ENCODE data around the gene PLEKHM3. TPM values are rescaled to one million over a fixed set of nuclear protein-coding genes. Genes with fewer than 3 reads are reported as not detected.
A peak's percentile ranks its signal among the peaks of the same experiment; 100 is the strongest.

PLEKHM3 gene
- total RNA-seq, 1 donor from 2014 or later = 20.9 TPM

GRCh38 chr2:207836521-207837133 is 188.7 kb downstream of the PLEKHM3 start:
- no peak overlapping the region for H3K27ac ChIP-seq (ENCODE audit: low read depth, low read length)
- H3K9me3 ChIP-seq (ENCODE audit: control insufficient read depth in 3 of 3, low read length in 3 of 3) = no peaks in the 10 kb centered on the region
- H3K4me3 ChIP-seq (ENCODE audit: low read length in 3 of 3) = no peak overlapping the region

DNA sequence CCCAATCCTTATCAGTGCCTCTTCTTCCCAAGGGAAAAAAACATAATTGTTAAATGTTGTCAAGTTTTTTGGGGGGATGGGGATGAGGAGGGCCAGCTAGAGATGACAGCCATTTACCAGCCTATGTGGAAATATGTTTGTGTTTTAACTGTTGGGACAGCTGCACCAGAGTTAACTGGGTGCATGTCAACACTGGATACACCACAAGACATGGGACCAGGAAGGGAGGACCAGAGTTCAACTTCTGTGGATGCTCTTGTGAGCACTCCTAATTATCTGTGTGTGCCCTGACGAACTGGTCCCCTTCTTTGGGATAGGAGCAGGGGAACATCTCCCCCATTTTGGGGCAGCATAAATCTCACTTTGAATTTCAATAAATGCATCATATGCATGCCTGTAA is 189.5 kb downstream of the PLEKHM3 start:
- Histone ChIP-seq H3K4me3 (ENCODE audit: low read length in 3 of 3) (no peak overlapping the region), H3K4me1 (ENCODE audit: control insufficient read depth in 3 of 3, insufficient read depth in 3 of 3, low read length in 3 of 3) (peaks cover 0 to 12% (median 9%) of the 10 kb centered on the region in 3 donors), H3K9me3 (ENCODE audit: control insufficient read depth in 3 of 3, low read length in 3 of 3) (no peaks in the 10 kb centered on the region), H3K9ac (ENCODE audit: low read depth in 1 of 3, low read length in 3 of 3) (no peak overlapping the region), H3K27ac (ENCODE audit: low read depth, low read length) (no peak overlapping the region), H3K27me3 (ENCODE audit: control insufficient read depth in 3 of 3, insufficient read depth in 3 of 3, low read length in 3 of 3) (no peaks in the 10 kb centered on the region), H3K36me3 (ENCODE audit: control insufficient read depth in 3 of 3, insufficient read depth in 3 of 3, low read length in 3 of 3) (no peaks in the 10 kb centered on the region)

More at GRCh38 chr2:207836521-207837133, 188.7 kb downstream of the PLEKHM3 start:
- Histone ChIP-seq H3K27me3 (ENCODE audit: control insufficient read depth in 3 of 3, insufficient read depth in 3 of 3, low read length in 3 of 3) (no peaks in the 10 kb centered on the region), H3K4me1 (ENCODE audit: control insufficient read depth in 3 of 3, insufficient read depth in 3 of 3, low read length in 3 of 3) (peaks cover 0 to 12% (median 9%) of the 10 kb centered on the region in 3 donors), H3K9ac (ENCODE audit: low read depth in 1 of 3, low read length in 3 of 3) (peak overlapping the region in 2 of 3 donors; percentile 15 to 25), H3K36me3 (ENCODE audit: control insufficient read depth in 3 of 3, insufficient read depth in 3 of 3, low read length in 3 of 3) (no peaks in the 10 kb centered on the region)

DNA sequence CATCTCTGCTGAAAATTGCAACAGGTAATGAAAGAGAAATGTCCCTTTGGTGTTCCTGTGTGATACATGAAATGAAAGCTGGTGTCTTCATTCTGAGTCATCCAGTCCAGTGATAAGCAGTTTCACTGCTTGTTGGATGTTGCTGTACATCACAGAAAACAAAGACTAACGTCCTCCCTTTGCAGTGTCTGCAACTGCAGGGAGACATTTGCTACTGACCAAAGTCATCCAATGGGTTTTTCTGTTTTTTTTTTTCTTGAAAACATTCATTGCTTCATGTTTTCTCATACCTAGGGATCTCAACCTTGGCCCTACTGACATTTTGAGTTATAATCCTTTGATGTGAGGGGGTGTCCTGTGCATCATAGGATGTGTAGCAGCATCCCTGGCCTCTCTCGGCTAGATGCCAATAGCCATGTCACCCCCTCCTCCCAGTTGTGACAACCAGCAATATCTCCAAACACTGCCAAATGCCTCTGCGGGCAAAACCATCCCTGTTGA is 192.0 kb downstream of the PLEKHM3 start:
- Histone ChIP-seq H3K9me3 (ENCODE audit: control insufficient read depth in 3 of 3, low read length in 3 of 3) (no peaks in the 10 kb centered on the region), H3K27me3 (ENCODE audit: control insufficient read depth in 3 of 3, insufficient read depth in 3 of 3, low read length in 3 of 3) (no peaks in the 10 kb centered on the region), H3K36me3 (ENCODE audit: control insufficient read depth in 3 of 3, insufficient read depth in 3 of 3, low read length in 3 of 3) (no peaks in the 10 kb centered on the region), H3K4me3 (ENCODE audit: low read length in 3 of 3) (no peak overlapping the region), H3K4me1 (ENCODE audit: control insufficient read depth in 3 of 3, insufficient read depth in 3 of 3, low read length in 3 of 3) (peaks cover 0 to 12% (median 9%) of the 10 kb centered on the region in 3 donors), H3K9ac (ENCODE audit: low read depth in 1 of 3, low read length in 3 of 3) (no peak overlapping the region), H3K27ac (ENCODE audit: low read depth, low read length) (no peak overlapping the region)

DNA sequence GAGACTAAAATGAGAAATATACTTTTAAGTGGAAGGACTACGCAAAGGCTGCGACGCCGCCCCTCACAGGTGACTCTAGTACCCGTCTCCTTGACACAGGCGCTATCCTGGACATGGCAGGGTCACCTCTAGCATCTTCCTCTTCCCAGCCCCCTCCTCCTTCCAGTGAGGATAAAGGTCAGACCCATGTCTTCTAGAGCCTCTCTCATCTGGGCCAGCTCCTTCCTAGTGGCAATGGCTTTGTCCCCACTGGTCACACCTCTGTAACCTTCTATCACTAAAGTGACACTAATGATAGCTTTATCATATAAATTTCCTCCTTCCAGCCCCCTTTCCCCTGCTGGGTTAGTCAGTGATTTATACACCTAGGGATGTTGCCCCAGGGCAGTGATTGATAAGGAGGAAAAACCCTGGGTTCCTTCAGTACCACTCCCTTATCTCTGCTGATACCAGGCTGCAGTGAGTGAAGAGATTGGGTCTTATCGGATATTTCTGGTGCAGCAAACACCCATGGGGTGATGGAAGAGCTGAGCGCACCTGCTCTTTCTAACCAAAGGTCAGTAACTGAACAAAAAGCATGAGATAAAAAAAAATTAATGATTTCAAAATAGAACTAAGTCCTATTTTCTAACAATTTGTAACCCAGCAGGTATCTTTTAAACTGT is 193.6 kb downstream of the PLEKHM3 start:
- no peaks in the 10 kb centered on the region for H3K27me3 ChIP-seq (ENCODE audit: control insufficient read depth in 3 of 3, insufficient read depth in 3 of 3, low read length in 3 of 3)
- H3K36me3 ChIP-seq (ENCODE audit: control insufficient read depth in 3 of 3, insufficient read depth in 3 of 3, low read length in 3 of 3) = peaks cover 2 to 9% (median 7%) of the 10 kb centered on the region in 3 donors
- no peak overlapping the region for H3K9ac ChIP-seq (ENCODE audit: low read depth in 1 of 3, low read length in 3 of 3)
- H3K9me3 ChIP-seq (ENCODE audit: control insufficient read depth in 3 of 3, low read length in 3 of 3) = no peaks in the 10 kb centered on the region
- H3K4me3 ChIP-seq (ENCODE audit: low read length in 3 of 3) = no peak overlapping the region
- peaks cover 0 to 8% (median 5%) of the 10 kb centered on the region in 3 donors for H3K4me1 ChIP-seq (ENCODE audit: control insufficient read depth in 3 of 3, insufficient read depth in 3 of 3, low read length in 3 of 3)
- no peak overlapping the region for H3K27ac ChIP-seq (ENCODE audit: low read depth, low read length)

DNA sequence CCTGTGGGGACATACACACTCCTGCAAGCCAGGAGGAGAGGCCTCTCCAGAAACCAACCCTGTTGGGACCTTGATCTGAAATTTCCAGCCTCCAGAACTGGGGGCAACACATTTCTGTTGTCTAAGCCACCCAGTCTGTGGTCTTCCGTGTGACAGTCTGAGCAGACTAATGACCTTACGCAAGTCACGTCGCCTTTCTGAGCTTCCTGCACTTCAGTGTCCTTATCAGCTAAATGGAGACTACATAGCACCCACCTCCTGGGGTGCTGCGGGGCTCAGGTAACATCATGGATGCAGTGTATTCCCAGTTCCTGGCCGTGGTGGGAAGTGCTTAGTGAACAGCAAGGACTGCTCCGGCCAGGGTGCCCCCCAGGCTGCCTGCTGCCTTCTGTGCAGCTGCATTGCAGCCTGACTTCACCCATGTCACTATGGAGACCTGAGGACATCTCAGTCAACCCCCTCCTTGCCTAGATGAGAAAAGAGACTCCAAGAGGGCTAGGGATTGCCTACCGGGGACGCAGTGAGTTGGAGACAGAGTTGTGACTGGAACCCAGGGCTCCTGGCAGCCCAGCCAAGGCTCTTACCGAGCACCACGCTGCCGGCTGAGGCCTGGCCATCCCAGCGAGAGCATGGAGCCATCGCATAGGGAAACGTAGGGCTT is 194.4 kb downstream of the PLEKHM3 start:
- H3K27me3 ChIP-seq (ENCODE audit: control insufficient read depth in 3 of 3, insufficient read depth in 3 of 3, low read length in 3 of 3) = no peaks in the 10 kb centered on the region
- no peak overlapping the region for H3K9ac ChIP-seq (ENCODE audit: low read depth in 1 of 3, low read length in 3 of 3)
- H3K27ac ChIP-seq (ENCODE audit: low read depth, low read length) = no peak overlapping the region
- no peaks in the 10 kb centered on the region for H3K9me3 ChIP-seq (ENCODE audit: control insufficient read depth in 3 of 3, low read length in 3 of 3)
- peaks cover under 1 to 2% (median 2%) of the 10 kb centered on the region in 3 donors for H3K4me1 ChIP-seq (ENCODE audit: control insufficient read depth in 3 of 3, insufficient read depth in 3 of 3, low read length in 3 of 3)
- H3K4me3 ChIP-seq (ENCODE audit: low read length in 3 of 3) = no peak overlapping the region
- peaks cover 2 to 9% (median 7%) of the 10 kb centered on the region in 3 donors for H3K36me3 ChIP-seq (ENCODE audit: control insufficient read depth in 3 of 3, insufficient read depth in 3 of 3, low read length in 3 of 3)

DNA sequence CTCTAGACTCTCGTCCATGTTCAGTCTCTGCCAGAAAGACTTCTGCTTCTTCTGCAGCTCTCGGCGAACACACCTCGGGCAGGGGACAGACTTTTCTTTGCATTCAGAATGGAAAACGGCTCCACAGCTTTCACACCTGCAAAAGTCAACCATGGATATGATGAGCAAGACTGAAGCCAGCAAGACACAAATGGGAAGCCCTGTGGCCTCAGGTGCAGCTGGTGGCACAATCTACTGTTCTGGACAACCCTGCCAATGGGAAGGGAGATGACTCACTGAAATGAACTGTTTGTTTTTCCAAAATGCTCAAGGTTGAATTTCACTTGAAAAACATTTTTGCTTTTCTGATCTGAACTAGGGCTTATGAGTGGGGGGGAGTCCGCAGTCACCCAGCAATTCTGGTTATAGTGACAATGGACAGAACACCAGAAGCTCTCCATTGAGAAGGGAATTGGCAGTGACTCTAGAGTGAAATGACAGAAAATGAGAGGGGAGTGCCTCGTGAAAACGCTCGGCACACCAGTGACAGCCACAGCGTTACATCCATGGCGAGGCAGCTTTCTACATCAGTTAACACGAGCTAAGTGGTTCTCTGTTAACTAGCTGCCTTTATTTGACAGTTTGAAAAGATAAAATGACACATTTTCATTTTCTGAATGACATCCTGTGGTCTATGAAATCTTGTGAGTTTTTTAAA is 196.8 kb downstream of the PLEKHM3 start:
- H3K9me3 ChIP-seq (ENCODE audit: control insufficient read depth in 3 of 3, low read length in 3 of 3) = no peaks in the 10 kb centered on the region
- H3K4me1 ChIP-seq (ENCODE audit: control insufficient read depth in 3 of 3, insufficient read depth in 3 of 3, low read length in 3 of 3) = peaks cover 13 to 18% (median 15%) of the 10 kb centered on the region in 3 donors
- H3K27me3 ChIP-seq (ENCODE audit: control insufficient read depth in 3 of 3, insufficient read depth in 3 of 3, low read length in 3 of 3) = no peaks in the 10 kb centered on the region
- H3K36me3 ChIP-seq (ENCODE audit: control insufficient read depth in 3 of 3, insufficient read depth in 3 of 3, low read length in 3 of 3) = peaks cover 2 to 9% (median 7%) of the 10 kb centered on the region in 3 donors
- H3K4me3 ChIP-seq (ENCODE audit: low read length in 3 of 3) = no peak overlapping the region
- H3K27ac ChIP-seq (ENCODE audit: low read depth, low read length) = no peak overlapping the region
- H3K9ac ChIP-seq (ENCODE audit: low read depth in 1 of 3, low read length in 3 of 3) = no peak overlapping the region

GRCh38 chr2:207825978-207826377 is 199.3 kb downstream of the PLEKHM3 start:
- Histone ChIP-seq H3K27me3 (ENCODE audit: control insufficient read depth in 3 of 3, insufficient read depth in 3 of 3, low read length in 3 of 3) (no peaks in the 10 kb centered on the region), H3K9me3 (ENCODE audit: control insufficient read depth in 3 of 3, low read length in 3 of 3) (no peaks in the 10 kb centered on the region), H3K4me3 (ENCODE audit: low read length in 3 of 3) (no peak overlapping the region), H3K9ac (ENCODE audit: low read depth in 1 of 3, low read length in 3 of 3) (peak overlapping the region in 1 of 3 donors; percentile 16), H3K27ac (ENCODE audit: low read depth, low read length) (no peak overlapping the region), H3K36me3 (ENCODE audit: control insufficient read depth in 3 of 3, insufficient read depth in 3 of 3, low read length in 3 of 3) (peaks cover 2 to 9% (median 7%) of the 10 kb centered on the region in 3 donors), H3K4me1 (ENCODE audit: control insufficient read depth in 3 of 3, insufficient read depth in 3 of 3, low read length in 3 of 3) (peaks cover 13 to 18% (median 15%) of the 10 kb centered on the region in 3 donors)

GRCh38 chr2:207825045-207825954 is 200.0 kb downstream of the PLEKHM3 start:
- no peaks in the 10 kb centered on the region for H3K9me3 ChIP-seq (ENCODE audit: control insufficient read depth in 3 of 3, low read length in 3 of 3)
- peaks cover 2 to 9% (median 7%) of the 10 kb centered on the region in 3 donors for H3K36me3 ChIP-seq (ENCODE audit: control insufficient read depth in 3 of 3, insufficient read depth in 3 of 3, low read length in 3 of 3)
- H3K27ac ChIP-seq (ENCODE audit: low read depth, low read length) = no peak overlapping the region
- peaks cover 13 to 20% (median 15%) of the 10 kb centered on the region in 3 donors for H3K4me1 ChIP-seq (ENCODE audit: control insufficient read depth in 3 of 3, insufficient read depth in 3 of 3, low read length in 3 of 3)
- H3K4me3 ChIP-seq (ENCODE audit: low read length in 3 of 3) = peak overlapping the region in 2 of 3 donors; percentile 25 to 39
- H3K27me3 ChIP-seq (ENCODE audit: control insufficient read depth in 3 of 3, insufficient read depth in 3 of 3, low read length in 3 of 3) = no peaks in the 10 kb centered on the region
- H3K9ac ChIP-seq (ENCODE audit: low read depth in 1 of 3, low read length in 3 of 3) = peak overlapping the region in 2 of 3 donors; percentile 47 to 54

DNA sequence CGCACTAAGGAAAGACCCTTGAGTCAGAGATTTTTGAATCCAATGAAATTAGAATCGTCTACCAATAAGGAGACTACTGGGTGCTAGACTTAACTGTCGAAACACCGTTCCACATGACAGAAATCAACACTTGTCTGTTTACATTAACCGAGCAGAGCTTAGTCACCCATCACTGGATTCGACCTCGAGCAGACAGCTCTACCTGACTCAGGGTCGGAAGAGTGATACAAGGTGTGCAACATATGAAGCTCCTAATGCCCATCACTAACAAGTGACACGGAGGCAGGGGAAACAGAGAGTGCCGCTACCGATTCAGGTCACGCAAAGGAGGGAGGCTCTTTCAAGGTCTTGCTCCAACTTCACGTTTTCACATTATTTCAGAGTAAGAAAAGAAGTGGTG is 201.5 kb downstream of the PLEKHM3 start:
- H3K27ac ChIP-seq (ENCODE audit: low read depth, low read length) = no peak overlapping the region
- H3K36me3 ChIP-seq (ENCODE audit: control insufficient read depth in 3 of 3, insufficient read depth in 3 of 3, low read length in 3 of 3) = peaks cover 2 to 9% (median 7%) of the 10 kb centered on the region in 3 donors
- no peaks in the 10 kb centered on the region for H3K9me3 ChIP-seq (ENCODE audit: control insufficient read depth in 3 of 3, low read length in 3 of 3)
- no peaks in the 10 kb centered on the region for H3K27me3 ChIP-seq (ENCODE audit: control insufficient read depth in 3 of 3, insufficient read depth in 3 of 3, low read length in 3 of 3)
- H3K4me1 ChIP-seq (ENCODE audit: control insufficient read depth in 3 of 3, insufficient read depth in 3 of 3, low read length in 3 of 3) = peaks cover 16 to 32% (median 25%) of the 10 kb centered on the region in 3 donors
- H3K9ac ChIP-seq (ENCODE audit: low read depth in 1 of 3, low read length in 3 of 3) = no peak overlapping the region
- H3K4me3 ChIP-seq (ENCODE audit: low read length in 3 of 3) = no peak overlapping the region
